ENCODE measurements around the gene LRRC4C.

DNA sequence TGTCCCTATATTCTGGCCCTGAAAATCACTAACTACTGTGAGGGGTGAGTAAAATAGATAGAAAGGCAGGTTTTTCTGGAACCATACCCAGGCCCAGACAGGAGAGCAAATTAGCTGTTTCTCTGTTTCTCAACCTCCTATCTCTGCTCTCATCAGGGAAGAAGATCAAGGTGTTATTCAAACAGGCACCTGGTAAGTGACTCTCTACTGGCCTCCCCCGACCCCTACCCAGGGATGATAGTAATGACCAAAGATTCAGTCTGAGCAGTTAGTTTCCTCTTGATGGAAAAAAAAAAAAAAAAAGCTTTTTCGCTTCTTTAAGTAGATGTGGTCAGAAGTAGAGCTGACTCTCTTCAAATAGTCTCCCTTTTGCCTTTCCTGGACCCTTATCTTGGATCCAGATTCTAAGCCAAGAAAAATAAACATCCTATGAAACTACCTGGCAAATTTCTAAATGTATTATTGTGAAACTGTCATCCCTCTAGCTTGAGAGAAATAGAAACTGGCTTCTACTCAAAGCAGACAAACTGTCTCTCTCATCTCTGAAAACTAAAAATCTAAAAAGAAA is 9.9 kb downstream of the LRRC4C start:
- TF ChIP-seq, protein P1, sequence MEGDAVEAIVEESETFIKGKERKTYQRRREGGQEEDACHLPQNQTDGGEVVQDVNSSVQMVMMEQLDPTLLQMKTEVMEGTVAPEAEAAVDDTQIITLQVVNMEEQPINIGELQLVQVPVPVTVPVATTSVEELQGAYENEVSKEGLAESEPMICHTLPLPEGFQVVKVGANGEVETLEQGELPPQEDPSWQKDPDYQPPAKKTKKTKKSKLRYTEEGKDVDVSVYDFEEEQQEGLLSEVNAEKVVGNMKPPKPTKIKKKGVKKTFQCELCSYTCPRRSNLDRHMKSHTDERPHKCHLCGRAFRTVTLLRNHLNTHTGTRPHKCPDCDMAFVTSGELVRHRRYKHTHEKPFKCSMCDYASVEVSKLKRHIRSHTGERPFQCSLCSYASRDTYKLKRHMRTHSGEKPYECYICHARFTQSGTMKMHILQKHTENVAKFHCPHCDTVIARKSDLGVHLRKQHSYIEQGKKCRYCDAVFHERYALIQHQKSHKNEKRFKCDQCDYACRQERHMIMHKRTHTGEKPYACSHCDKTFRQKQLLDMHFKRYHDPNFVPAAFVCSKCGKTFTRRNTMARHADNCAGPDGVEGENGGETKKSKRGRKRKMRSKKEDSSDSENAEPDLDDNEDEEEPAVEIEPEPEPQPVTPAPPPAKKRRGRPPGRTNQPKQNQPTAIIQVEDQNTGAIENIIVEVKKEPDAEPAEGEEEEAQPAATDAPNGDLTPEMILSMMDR (IDR thresholded peaks at IDR 0.05; ENCODE audit: extremely low read depth in 1 of 2, insufficient read depth in 1 of 2, low read depth in 1 of 2, low read length in 2 of 2): no peak
- no peak for TF ChIP-seq POLR2A (IDR thresholded peaks at IDR 0.05; ENCODE audit: low read depth, low read length)
- no peak for TF ChIP-seq EZH2 (IDR thresholded peaks at IDR 0.05; ENCODE audit: borderline replicate concordance, low read depth, low read length, severe bottlenecking)
- no peak for TF ChIP-seq POLR2AphosphoS5 (IDR thresholded peaks at IDR 0.05; ENCODE audit: insufficient read depth, low read depth, low read length)
- TF ChIP-seq FOS (IDR thresholded peaks at IDR 0.05; ENCODE audit: borderline replicate concordance, insufficient read depth, low read length): no peak

All from endothelial cell of umbilical vein (primary cell).